Fibroblast of pulmonary artery (primary cell): ENCODE measurements around the gene PDLIM3.

Source experiments
- DNase-seq: peaks from one replicate; pipeline ENCODE4 v3.0.0-alpha.2; 2010; ENCODE audit warnings: low read depth
- H3K4me3 ChIP-seq: replicated peaks from 2 replicates; pipeline ENCODE4 v1.5.1; 2011; ENCODE audit warnings: low read depth, mild to moderate bottlenecking, control low read depth, low read length, moderate library complexity
- TF ChIP-seq, protein P1 (sequence below): IDR thresholded peaks from 2 replicates; pipeline ENCODE4 v1.5.1; 2011; ENCODE audit warnings: mild to moderate bottlenecking, control low read depth, low read length, inconsistent platforms; ENCODE audit errors: missing control alignments

The PDLIM3 gene

DNA sequence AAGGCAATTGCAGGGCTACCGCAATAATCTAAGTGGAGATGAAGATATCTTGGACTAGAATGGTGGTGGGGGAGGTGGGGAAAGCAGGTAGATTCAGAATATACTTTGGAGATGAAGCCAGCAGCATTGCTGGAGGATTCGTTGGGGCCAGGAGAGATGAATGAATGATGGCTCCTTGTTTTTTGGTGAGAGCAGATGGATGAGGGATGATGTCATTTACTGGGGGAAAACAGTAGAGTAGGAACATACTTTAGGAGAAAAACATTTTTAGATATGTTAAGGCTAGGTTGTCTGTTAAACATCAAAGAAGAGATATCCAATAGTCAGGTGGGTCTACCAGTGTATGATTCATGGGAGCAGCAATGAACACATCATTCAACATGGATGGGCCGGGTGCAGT lies 69.6 kb downstream of the PDLIM3 start:
- TF ChIP-seq, protein P1, sequence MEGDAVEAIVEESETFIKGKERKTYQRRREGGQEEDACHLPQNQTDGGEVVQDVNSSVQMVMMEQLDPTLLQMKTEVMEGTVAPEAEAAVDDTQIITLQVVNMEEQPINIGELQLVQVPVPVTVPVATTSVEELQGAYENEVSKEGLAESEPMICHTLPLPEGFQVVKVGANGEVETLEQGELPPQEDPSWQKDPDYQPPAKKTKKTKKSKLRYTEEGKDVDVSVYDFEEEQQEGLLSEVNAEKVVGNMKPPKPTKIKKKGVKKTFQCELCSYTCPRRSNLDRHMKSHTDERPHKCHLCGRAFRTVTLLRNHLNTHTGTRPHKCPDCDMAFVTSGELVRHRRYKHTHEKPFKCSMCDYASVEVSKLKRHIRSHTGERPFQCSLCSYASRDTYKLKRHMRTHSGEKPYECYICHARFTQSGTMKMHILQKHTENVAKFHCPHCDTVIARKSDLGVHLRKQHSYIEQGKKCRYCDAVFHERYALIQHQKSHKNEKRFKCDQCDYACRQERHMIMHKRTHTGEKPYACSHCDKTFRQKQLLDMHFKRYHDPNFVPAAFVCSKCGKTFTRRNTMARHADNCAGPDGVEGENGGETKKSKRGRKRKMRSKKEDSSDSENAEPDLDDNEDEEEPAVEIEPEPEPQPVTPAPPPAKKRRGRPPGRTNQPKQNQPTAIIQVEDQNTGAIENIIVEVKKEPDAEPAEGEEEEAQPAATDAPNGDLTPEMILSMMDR = no peak
- no peak overlapping the region for H3K4me3 ChIP-seq

DNA sequence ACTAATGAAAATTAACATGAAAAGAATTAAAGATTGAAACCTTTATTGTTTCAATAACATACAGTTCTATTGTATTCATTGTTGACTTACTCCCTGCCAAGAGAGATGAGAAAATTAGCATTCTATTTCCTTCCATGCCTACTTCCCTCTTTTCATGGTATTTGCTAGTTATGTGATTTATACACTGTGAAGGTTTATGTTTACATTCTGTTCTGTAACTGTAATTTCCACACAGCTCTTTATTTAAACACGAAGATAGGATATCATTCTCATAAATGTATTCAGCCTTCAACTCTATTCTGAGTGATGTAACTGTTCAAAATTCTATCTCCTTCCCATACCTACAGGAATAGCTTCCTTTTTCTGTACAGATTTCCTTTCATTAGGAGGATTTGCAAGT lies 70.4 kb downstream of the PDLIM3 start:
- TF ChIP-seq, protein P1 = no peak

More for the DNA sequence above, 69.6 kb downstream of the PDLIM3 start:
- DNase-seq = no peak

DNA sequence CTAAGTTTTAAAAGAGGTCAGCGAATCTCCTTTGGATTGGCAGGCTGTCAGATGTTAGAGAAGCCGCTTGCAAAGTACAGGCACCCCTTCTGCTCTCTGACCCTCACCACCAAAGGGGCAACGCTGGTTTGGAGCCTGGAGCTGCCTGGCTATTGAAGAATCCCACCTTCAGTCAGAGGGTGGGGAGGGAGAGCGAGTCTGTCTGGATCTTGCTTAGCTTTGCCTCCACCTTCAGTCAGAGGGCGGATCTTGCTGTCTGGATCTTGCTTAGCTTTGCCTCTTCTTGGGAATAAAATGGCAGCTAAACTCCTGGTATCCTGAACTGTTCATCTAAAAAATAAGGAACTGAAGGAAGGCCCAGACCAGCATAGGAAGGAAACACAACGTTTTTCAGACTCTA lies 71.1 kb downstream of the PDLIM3 start:
- TF ChIP-seq, protein P1 = no peak
- H3K4me3 ChIP-seq = no peak overlapping the region
- no peak for DNase-seq

More for the DNA sequence above, 70.4 kb downstream of the PDLIM3 start:
- H3K4me3 ChIP-seq = no peak overlapping the region
- DNase-seq = no peak

DNA sequence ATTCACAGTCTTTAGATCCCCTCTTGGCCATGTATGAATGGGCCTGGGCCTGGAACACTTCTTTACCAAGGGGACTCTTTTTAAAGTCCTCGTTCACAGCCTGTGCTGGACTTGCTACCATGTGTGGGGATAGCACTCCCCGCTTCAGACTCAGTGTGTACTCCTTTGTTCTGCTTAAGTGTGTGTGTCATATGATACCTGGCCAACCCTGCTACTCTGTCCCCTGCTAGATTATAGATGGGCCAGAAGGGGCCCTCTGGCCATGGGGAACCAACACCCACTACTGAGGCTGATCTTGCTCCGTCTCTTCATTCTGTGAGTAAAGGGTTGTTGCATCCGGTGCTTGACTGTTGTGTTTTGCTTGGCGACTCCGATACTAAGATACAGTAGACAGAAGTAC lies 71.8 kb downstream of the PDLIM3 start:
- no peak for DNase-seq
- no peak overlapping the region for H3K4me3 ChIP-seq
- TF ChIP-seq, protein P1 = no peak

DNA sequence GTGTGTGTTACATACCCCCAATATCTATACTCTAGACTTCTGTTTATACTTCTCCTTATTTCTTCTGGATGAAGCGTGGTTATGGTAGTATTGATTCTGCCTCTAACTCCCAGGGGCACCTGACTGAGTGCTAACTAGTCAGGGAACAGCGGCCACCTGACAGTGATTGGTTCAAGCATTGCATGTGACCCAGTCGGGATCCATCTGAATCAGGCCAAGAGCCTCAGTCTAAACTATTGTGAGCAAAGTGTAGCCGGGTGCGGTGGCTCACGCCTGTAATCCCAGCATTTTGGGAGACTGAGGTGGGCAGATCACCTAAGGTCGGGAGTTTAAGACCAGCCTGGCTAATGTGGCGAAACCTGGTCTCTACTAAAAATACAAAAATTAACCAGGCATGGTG lies 73.7 kb downstream of the PDLIM3 start:
- DNase-seq = no peak
- no peak overlapping the region for H3K4me3 ChIP-seq
- TF ChIP-seq, protein P1 = no peak

DNA sequence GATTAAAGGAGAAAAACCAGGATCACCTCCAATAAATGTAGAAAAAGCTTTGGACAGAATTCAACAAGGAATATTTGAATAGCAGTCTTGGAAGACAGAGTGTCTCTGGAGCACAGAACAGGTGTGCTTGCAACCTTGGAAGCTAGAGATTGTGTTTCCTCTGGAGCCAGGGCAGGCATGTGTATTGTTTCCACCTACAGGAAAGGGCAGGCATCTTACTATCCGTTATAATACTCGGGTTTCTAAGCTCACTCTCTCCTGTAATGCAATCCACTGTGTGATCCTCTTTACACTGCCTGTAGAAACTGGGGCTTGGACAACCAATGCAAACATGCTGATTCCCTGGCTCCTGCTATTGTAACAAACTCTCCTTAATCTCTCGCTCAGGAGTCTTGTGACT lies 78.2 kb downstream of the PDLIM3 start:
- no peak for DNase-seq
- TF ChIP-seq, protein P1 = no peak
- no peak overlapping the region for H3K4me3 ChIP-seq

DNA sequence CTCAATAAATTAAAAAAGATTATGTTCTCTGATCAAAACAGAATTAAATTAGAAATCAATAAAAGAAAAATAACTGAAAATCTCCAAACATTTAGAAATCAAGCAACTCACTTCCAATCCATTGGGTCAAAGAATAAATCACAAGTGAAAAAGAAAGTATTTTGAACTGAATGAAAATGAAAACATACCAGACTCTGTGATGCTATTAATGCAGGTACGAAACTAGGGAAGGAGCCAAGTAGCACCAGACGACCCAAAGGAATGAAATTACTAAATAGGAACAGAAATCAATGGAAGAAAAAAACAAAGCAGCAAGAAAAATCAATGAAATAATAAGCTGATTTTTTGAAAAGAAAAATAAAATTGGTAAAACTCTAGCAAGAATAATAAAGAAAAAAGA lies 79.2 kb downstream of the PDLIM3 start:
- H3K4me3 ChIP-seq = no peak overlapping the region
- TF ChIP-seq, protein P1 = no peak
- DNase-seq = no peak
